ENCODE data around the gene CDH8.

GRCh38 chr16:61987474-61988012 lies 48.7 kb downstream of the CDH8 start:
- TF ChIP-seq EZH2 (IDR thresholded peaks at IDR 0.05; ENCODE audit: low read length, missing control alignments): no peak
- TF ChIP-seq CTCF (conservative IDR thresholded peaks at IDR 0.05 in 1 of 2, IDR thresholded peaks at IDR 0.05 in 1 of 2; ENCODE audit: low read depth in 1 of 2, low read length in 2 of 2): no peak
